ENCODE data around the gene ASXL1.

- TF ChIP-seq POLR2A (IDR thresholded peaks at IDR 0.05; ENCODE audit: low read depth, low read length) (no peak), TAF1 (IDR thresholded peaks at IDR 0.05; ENCODE audit: borderline replicate concordance, low read depth, low read length) (no peak), POLR2AphosphoS5 (IDR thresholded peaks at IDR 0.05; ENCODE audit: low read depth, low read length) (no peak)
These were observed 114.6 kb downstream of the ASXL1 start for GRCh38 chr20:32472581-32473207.
